ENCODE data around the gene FAM210B. TPM values are rescaled to one million over a fixed set of nuclear protein-coding genes. Genes with fewer than 3 reads are reported as not detected.
"Not testable (repeated sequence)": the region's sequence is repeated elsewhere in the genome, so short reads cannot be mapped to it uniquely, and the experiment has no call there.

FAM210B gene
- total RNA-seq, 1 donor from 2014 or later, result 26.0 TPM

DNA sequence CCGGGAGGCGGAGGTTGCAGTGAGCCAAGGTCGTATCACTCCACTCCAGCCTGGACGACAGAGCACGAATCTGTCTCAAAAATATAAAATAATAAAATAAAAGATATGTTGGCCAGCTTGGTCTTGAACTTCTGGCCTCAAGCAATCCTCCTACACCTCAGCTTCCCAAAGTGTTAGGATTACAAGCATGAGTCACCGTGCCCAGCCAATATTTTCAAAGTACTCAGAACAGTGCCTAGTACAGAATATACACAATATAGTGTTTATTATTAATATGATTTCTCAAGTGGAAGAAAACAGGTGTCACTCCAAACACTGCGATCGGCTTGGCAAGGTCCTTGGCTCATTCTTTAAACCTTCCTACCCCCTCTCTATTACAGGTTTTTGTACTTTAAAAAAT lies 3.1 kb downstream of the FAM210B start:
- no peak for DNase-seq

DNA sequence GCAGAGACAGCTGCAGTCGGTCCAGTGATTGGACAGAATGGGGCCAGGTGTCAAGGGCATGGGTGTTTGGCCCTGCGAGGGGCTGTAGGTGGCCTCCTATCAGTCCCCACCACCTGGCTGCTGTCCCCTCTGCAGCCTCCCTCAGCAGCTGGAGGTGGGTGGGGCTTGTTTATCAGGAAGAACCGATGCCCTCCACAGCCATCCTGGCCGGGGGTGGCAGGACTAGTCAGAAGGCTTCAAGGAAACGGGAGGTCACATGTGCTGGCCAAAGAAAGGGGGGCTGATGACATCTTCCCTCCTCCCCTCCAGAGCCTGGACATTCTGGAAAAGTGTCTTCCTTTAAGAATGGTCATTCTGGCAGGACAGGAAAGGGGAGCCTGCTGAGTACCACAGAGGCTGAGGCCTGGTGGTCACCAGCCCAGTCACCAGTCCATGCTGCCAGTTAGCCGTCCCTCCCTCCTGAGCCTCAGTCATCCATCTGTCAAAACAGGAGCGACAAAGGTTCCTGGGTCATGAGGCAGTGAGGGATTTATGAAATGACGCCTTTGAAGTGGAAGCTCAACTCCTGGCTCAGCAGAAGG lies 4.1 kb downstream of the FAM210B start:
- DNase-seq, result peak; percentile 67

DNA sequence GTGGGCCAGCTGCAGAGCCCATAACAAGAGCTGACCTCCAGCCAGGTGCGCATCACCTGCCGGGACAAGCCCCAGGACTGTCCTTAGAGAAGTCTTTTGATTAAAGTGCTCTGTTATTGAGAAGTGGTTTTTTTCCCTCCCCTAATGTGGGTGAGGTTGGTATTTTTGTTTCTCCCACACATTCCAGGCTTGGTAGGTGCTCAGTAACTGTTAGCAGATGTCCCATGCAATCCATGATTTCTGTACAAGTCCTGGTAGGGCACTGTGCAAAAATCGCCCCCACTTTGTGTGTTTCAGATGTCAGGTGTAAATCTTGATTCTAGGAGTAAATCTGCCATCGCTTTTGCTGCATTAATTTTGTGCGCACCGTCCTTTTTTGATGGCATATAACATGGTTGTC lies 4.7 kb downstream of the FAM210B start:
- no peak for DNase-seq

DNA sequence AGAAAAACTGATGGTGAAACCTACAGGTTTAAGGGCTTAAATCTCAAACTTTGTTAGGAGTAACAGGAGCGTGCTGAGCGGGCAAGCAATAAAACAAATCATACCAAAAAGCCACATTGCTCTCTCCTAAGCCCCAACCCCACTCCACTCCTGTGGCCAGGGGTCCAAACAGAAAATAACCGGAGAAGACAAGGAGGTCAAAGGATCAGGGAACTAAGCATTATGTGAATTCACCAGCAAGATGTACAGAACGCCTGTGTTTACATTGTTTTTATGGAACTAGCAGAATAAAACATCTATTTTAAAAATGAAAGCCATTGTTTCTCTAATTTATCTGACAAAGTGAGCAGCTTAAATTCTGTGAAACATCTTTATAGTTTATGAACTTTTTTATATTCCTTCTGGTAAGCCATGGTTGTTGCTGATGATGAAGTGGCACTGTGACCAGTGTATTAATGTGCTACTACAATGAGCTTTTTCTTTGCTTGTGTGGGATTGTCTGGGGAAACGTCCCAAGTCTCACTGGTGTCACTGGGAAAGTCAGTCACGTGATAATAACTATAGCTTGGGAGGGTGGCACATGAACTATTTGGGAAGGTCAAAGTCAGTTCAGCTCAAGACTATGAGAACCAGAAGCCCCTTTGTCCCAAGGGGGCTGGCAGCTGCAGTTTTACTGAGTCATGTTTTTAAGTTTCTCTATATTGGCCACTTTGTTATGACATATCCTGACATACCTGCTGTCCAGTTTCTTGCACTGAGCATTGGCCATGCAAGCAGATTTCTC lies 9.8 kb downstream of the FAM210B start:
- DNase-seq, result no peak

DNA sequence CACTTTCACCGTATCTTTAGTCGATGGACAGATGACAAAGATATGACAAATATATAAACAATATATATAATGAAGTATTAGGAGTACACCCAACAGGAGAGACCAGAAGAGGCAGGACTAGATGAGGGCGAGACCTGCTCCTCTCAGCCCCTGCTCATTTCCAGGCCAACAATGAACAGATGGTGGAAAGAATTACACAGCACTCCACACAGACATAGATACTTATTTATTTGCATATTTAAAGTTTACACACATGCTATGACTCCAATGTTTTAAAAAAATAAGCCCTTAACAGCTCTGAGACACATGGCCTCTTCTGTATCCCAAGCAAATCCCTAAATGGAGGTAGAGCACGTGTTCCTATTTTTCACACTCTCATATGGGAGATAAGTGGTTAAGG lies 10.4 kb downstream of the FAM210B start:
- no peak for DNase-seq

DNA sequence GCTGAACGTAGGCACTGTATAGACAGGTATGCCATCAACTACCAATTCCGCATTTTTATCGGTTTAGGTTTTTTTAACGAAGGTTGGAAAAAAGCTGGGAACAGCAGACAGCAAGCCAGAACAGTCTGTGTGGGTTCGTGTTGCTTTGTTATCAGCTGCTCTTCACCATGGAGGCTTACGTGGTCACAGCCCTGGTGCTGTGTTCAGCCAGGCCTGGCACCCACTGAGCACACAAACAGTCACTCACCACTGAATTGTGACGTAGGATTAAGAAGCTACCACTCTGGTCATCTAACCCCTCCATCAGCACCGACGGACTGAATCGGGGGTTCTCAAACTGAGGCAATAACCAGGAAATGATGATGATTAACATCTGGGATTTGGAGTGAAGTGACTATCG lies 13.2 kb downstream of the FAM210B start:
- DNase-seq, result no peak

DNA sequence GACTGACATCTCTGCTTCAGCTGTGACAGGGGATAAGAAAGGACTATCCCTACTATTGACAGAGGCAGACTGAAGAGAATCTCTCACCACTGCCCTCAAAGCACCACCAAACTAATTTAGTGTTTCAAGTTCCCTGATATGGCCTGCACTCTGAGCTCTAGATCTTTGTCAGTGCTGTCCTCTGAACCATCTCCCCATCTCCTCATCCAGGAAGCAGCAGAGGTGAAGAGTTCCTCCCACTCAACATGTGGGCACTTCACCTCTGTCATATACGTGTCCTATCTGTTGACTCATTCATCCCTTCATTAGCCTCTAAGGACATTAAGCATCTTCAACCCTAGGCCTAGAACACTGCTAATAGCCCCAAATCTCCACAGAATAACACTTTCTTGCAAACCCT lies 14.1 kb downstream of the FAM210B start:
- no peak for DNase-seq

DNA sequence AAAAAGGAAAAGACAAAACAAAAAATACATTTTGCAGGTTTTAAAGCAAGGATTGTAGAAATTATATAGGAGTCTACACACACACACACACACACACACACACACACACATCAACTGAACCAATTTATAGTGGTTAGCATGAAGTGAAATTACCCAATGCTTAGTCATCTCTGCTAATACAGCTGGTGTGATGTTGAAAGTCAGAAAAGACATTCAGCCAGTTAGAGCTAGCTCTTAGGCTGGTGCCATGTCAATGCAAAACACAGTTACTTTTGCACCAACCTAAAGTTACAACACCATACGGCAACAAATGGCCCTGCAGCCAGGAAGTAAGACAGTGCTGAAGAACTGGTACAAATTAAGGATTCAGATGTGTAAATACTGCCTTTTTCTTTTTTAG lies 15.2 kb downstream of the FAM210B start:
- peak; percentile 41 for DNase-seq

DNA sequence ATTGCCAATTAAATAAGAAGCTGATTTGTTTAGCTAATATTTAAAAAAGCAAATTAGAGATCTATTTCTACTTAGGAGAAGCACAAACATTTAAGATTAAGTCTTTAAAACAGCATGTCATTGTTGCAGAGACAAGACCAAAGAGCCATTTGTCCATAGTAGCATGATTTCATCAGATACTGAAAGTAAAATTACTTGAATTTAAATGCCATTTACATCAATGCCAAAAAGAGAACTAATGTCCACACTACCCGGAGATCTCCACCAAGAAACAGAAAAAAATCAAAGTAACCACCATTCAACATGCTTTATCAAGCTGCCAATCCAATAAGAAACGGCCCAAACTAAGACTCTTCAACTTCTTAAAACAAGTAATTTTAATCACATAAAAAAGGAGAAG lies 17.6 kb downstream of the FAM210B start:
- no peak for DNase-seq

DNA sequence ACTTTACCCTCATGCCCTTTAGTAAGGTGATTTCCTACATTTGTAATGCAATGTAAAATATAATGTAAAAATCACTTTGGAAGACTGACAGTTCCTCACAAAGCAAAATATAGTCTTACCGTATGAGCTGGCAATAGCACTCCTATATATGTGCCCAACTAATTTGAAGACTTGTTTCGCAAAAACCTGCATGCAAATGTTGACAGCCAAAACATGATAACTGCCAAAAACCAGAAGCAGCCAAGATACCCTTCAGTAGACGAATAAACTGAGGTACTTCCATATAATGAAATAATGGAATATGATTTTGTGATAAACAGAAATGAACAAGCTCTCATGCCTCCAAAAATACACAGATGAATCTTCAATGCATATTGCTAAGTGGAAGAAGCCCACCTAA lies 19.6 kb downstream of the FAM210B start:
- no peak for DNase-seq

DNA sequence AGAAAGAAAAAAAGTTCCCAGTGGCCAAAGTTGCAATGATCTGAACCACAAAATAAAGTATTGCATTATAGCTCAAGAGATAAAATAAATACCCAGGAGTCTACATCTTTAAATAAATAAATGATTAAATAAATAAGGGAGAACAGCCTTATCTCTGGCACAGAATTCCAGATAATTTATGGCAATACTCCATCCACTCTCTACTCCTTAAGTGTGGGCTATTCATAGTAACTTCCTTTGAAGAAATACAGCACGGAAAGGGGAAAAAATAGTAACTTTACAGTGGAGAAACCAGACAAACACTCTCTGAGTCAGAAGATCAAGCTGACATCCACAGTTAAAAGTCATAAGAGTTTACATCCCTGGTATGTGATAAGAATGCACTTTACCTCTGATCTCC lies 21.6 kb downstream of the FAM210B start:
- DNase-seq, result peak; percentile 49

DNA sequence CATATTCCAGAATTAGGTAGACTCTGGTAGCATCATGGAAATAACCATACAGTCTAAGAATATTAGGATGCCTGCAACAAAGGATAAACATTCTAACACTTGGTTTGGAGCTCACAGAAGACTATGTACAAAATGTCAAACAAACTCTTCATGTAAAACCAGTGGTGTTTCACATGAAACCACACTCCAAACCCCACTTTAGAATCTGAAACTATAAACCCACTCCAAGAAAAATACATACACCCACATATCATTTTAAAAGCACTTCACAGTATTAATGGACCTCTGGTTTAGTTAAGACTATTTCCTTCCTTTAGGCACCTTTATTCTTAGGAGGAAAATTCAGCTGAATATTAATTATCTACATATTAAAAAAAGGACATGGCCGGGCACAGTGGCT lies 22.7 kb downstream of the FAM210B start:
- no peak for DNase-seq

DNA sequence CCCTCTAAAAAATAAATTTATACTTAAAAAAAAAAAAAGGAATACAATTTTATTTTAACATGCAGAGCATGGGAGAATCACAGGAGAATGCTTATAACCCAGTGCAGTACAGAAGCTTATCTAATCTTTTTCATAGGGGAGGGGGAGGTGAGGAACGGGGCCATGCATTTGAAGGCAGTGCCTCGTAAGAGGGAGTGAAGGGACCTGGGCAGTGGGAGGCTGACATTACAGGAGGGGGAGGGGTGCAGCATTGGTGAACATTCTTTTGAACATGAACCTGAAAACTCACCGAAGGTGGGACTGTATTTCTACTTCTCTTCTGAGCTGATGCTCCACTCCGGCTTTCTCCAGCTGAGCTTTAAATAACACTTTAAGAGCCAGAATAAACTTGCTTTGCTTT lies 23.9 kb downstream of the FAM210B start:
- DNase-seq, result no peak

DNA sequence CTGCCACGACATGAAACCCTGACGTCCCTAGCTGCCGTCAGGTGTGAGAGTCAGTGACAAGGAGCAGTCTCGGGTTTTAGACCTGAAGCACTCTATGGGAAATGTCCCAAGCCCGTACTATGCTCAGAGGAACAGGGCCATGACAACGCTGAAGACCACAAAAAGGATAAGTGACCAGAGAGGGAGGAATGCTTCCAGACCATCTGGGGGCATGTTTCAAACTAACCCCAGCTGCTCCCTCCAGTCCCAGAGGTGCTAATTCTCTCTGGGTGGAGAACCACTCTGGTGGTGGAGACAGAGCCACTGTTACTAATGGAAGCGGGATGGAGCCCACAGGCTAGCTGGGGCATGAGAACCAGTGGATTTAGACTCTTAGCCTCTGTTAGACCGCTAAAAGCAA lies 24.6 kb downstream of the FAM210B start:
- no peak for DNase-seq

DNA sequence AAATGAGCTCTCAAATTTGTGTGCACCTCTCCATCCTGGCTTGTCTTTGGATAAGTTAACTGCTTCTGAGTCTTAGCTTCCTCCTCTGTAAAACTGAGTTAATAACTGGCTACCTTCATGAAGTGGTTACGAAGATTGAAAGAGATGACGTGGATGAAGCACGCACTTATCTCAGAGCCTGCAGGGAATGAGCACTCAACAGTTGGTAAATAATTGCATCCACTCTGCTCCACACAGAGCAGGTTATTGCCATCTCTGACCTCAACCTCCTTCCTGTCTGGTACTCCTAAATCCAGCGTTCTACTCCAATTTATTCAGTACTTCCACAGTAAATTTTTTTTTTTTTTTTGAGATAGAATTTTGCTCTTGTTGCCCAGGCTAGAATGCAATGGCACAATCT lies 26.4 kb downstream of the FAM210B start:
- no peak for DNase-seq

DNA sequence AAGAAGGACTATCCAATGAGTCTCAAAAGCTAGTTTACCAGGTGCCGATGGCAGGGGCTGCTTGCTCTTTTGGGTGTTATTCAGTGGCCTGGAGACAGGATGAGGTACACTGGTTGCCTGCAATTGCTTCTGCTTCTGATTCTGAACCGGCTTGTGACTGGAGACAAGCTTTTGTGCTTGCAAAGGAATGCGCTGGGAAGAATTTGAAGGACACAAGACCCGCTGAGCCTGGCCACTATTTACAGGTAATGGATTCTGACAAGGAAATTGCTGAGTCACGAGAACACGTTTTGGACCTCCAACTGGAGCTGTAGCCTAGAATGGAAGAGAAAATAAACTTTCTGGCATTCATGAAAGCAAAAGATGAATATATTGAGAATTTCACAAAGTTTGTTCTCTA lies 27.4 kb downstream of the FAM210B start:
- DNase-seq, result no peak

DNA sequence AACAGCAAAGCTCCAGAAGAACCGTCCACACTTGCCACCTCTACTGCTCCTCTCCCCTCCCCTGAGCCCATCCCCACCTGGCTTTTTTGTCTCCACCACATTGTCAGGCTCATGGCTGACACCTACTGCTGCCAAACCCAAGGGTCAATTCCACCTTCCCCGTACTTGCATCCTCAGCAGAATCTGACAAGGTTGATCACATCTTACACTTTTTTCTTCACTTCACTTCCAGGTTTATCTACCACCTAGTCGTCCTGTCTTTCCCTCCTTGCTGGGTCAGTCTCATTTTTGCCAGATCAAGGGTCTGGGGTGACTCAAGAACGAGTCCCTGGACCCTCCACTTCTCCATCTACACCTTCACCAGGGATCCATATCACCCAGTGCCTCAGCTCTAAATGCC lies 30.1 kb downstream of the FAM210B start:
- no peak for DNase-seq

DNA sequence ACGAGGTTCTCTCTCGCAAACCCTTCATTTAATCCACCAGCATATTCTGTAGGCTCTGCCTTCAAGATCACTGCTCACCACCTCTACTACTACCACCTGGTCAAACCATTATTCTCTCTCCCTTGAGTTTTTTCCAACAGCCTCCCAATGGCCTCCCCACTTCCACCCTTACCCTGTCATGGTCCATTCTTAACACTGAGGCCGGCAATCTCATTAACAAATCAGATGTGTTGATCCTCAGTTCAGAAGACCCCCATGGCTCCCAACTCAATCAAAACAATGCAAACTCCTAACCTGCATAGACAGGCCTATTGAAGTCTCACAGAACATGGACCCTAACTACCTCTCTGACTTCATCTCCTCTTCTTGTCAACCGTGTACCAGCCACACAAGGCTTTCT lies 31.0 kb downstream of the FAM210B start:
- DNase-seq, result no peak

DNA sequence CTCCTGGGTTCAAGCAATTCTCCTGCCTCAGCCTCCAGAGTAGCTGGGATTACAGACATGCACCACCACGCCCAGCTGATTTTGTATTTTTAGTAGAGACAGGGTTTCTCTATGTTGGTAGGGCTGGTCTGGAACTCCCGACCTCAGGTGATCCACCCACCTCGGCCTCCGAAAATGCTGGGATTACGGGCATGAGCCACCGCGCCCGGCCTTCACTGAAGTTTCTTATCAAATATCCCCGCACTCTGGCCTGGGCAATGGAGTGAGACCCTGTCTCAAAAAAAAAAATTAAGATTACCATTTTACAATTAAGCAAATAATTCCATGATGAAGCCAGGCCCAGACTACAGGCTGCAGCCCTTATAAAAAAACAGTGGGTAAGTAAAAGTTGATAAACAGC lies 31.6 kb downstream of the FAM210B start:
- not testable (repeated sequence) for DNase-seq

DNA sequence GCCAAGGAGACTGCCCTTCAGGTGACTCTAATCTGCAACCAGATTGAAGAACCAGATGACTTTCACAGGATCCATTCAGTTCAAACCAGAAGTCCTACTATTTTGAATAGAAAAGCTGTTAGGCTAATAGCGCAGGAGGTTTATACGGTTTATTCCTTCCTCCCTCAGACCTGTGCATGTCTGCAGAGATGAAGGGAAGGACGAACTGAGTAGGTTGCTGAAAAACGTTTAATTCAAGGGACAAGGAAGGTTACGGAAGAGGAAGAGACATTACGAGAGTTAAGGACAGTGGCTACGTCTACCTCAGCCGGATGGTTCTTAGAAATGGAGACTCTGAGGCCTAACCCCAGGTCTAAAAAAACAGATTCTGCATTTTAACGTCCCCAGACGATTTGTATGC lies 32.3 kb downstream of the FAM210B start:
- peak; percentile 13 for DNase-seq

DNA sequence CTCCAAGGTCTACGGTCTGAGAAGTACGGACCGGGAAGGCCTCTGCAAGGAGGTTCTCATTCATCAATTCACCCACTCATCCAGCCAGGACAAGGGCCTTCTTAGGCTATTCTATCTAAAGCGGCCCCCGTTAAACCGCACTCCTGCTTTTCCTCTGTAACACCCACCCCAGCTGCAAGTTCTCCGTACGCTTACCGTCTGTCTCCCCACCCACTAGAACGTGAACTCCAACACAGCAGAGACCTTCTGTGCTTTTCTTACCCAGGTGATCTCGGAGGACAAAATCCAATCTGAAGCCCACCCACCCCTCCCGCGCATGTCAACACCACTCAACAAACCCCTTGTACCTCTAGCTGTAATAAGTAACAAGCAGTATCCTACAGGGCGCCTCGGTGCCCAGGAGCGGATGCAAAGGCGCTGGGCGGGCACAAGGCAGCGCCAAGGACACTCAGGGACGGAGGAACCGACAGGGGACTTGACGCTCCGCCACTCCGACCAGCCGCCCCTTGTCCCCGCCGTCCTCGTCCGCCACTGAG lies 32.9 kb downstream of the FAM210B start:
- peak; percentile 33 for DNase-seq

DNA sequence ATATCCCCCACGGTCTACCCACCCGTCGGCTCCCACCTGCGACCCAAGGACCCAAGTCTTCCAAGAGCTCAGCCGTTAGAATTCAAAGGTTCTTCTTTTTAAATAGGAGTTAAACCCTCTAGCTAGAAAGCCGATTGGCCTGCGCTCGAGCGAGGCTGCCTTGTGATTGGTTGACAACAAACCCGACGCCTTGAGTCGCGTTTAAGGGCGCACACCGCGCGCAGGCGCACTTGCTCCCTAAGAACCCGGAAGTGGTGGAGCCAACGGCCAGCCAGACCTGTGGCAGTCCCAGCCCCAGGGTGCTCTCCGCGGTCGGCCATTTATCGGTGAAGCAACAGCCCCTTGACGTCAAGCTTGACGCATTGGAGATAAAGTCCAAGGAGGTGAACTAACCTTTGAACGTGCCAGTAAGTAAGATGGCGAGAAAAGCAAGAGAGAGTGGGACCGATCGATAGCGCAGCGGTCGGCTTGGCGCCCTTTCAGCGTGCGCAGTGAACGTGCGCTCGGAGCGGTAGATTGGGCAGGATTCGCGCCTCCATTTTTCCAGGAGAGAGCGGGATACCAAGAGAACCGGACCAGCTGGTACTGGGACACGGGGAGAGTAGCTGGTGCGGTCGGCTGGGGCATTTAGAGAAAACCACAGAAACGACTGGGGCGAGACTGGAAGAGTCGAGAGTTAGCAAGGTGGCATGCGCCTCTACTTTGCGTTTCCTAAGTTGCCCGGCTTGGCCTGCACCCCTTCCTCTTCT lies 33.5 kb downstream of the FAM210B start, which contains the start of the genes AURKA and CSTF1:
Gene AURKA, minus strand, starts transcription at position 84 of the 749 bp plus-strand sequence. CDS start 4,018 bp downstream, outside the sequence.
Gene CSTF1, plus strand, starts transcription at position 514 of the 749 bp plus-strand sequence. CDS start 2,908 bp downstream, outside the sequence.
- peak; percentile 100 for DNase-seq

DNA sequence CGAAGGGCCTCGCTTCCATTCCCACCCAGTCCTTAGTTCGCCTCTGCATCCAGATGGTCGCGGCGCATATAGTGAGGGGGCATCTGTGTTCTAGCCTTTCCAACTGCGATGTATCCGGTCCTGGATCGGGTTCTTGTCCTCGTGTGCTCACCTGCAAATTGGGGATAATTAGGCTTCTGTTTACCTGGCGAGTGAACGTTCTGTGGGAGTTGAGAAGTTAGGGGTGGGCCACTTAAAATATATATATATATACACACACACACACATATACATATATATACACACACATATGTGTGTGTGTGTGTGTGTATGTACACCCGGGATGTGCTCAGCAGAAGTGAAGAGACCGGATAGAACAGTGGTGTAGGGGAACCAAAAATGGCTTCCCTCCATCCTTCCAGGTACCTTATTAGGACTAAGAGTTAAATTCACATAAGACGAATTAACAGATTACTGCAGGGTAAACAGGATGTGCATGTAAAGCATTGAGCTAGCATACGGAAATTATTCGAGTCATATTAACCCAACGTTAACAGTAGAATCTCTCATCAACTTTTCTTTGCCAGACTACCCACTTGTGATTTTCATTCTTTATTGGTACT lies 34.2 kb downstream of the FAM210B start:
- peak; percentile 25 for DNase-seq

Measured in dermis blood vessel endothelial cell (primary cell).